Mucosa of gallbladder (tissue), 1 donor: ENCODE results near the gene WDR19. TPM values are rescaled to one million over a fixed set of nuclear protein-coding genes. Genes with fewer than 3 reads are reported as not detected.

Experiments
- DNase-seq: peaks from one replicate; pipeline ENCODE4 v3.0.0-alpha.2; 2020; ENCODE audit warnings: low spot score
- total RNA-seq: library from RNA; stranded (reverse); gene quantifications from one replicate; pipeline ENCODE4 v1.2.1, GENCODE V29; 2021
- donor health status: DM: no; HTN: no; CAD: no.

Gene WDR19
- total RNA-seq, 1 donor from 2014 or later: 34.3 TPM

DNA sequence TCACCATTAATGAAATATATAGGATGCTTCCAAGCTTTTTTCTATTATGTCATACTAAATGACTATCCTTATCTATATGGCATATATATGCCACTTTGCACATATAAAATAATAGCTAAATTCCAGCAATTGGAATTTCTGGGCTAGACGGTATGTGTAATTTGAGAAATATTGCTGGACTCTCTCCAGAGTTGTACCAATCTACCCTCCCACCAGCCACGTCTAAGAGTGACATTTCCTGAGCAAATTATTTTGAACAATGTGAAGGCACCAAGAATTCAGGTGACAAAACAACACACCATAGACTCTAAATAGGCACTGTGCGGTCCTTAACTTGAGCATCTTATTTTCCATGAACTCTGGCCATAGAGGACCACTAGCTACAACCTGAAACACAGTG is 121.5 kb downstream of the WDR19 start:
- DNase-seq: no peak

- DNase-seq: no peak
Measured at GRCh38 chr4:39304651-39305050, 122.3 kb downstream of the WDR19 start.

DNA sequence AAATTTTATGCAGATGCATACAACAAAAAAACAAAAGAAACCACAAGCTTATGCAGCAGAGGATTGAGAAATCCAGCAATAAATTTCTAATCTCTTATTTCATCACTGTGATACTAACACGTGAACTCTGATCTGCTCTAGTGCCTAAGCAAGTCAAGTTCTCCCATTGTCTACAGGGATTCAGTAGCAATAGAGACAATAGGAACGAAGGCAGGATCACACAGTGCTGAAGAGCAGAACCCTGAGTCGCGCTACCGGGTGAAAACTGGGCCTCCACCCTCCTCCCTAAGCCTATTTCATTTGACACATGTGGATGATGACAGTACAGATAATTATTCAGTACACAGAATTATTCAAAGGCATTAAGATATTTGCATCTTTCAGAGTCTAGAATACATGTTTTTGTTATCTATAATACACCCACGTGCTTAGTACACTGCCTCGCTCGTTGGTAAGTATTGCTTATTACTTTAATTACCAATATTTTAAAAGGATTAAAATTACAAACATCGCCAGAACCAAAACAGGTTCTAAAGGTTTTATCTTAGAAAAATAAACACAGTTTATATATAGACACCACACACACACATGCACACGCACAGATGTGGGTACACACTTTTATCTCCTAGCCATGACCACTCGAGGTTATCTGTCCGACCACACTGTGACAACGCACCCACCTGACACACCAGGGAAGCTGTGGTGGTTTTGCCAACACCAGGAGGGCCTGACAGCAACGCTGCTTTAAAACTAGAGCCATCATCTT is 123.8 kb downstream of the WDR19 start:
- DNase-seq: no peak

DNA sequence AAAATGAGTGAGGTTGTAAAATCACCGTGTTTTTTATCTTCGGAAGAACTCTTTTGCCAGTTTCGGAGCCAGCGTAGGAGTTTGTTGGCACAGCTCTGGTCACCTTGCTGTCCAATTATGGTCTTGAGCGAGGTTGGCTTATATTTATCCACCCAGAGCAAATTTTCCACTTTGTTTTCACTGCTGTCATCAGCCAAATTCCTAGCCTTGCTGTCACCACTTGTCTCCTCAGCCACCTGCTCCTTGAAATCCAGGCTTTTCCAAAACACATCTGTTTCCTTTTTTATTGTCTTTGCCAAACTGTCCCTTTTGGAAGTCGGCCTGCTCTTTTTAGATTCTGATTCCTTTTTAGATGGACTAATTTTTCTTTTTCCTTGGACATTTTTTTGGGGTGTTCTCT is 126.3 kb downstream of the WDR19 start:
- DNase-seq: no peak

GRCh38 chr4:39312816-39313215 is 130.5 kb downstream of the WDR19 start:
- DNase-seq: no peak

DNA sequence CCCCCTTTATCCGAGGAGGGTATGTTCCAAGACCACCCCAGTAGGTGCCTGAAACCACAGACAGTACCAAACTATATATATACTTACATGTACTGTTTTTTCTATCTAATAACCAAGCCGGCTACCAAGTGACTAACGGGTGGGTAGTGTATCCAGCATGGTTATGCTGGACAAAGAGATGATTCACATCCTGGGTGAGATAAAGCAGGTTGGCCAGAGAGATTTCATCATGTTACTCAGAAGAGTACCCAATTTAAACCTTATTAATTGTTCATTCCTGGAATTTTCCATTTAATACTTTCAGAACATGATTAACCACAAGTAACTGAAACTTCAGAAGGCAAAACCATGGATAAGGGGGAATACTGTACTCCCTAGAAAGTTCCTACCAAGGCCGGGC is 137.3 kb downstream of the WDR19 start:
- DNase-seq: no peak

GRCh38 chr4:39320381-39321115 is 138.2 kb downstream of the WDR19 start:
- no peak for DNase-seq

- DNase-seq: no peak
Measured at GRCh38 chr4:39323821-39324220, 141.5 kb downstream of the WDR19 start.

GRCh38 chr4:39324446-39324845 is 142.1 kb downstream of the WDR19 start:
- DNase-seq: no peak

- no peak for DNase-seq
Measured at GRCh38 chr4:39324897-39325613, 142.7 kb downstream of the WDR19 start.

GRCh38 chr4:39326468-39326977 is 144.2 kb downstream of the WDR19 start:
- DNase-seq: no peak

DNA sequence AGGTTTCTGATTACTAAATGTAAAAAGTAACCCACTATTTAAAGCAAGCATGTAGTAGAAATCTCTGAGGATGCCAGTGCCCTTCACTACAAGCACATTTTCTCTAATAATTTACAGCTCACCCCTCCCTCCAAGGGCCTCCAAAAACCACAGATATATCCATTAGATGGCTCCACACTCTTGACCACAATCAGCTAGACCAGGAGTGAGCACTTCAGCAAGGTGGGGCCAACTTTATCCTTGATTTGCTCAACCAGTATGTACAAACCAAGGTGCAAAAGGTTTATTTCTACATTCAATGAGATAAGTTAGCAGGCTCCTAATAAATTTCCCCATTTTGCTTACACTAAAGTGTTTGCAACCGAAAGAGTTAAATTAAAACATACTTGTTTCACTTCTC is 148.0 kb downstream of the WDR19 start:
- no peak for DNase-seq

- no peak for DNase-seq
Measured at GRCh38 chr4:39331191-39331590, 148.9 kb downstream of the WDR19 start.

Other genes with a start within 250 kb of the WDR19 start
- 3.3 TPM for gene TMEM156, start 150.1 kb upstream of the WDR19 start, total RNA-seq
- 29.6 TPM for gene KLHL5, start 120.3 kb upstream of the WDR19 start, total RNA-seq
- 31.0 TPM for gene RFC1, start 183.8 kb downstream of the WDR19 start, total RNA-seq
- not detected for gene KLB, start 224.4 kb downstream of the WDR19 start, total RNA-seq